Lower leg skin (tissue), 3 donors: ENCODE data around the gene FECH.

Experiments
- POLR2A ChIP-seq, 2 donors: fragments of 450-650 bp; IDR thresholded peaks; one replicate each; pipeline ENCODE4 v1.6.1; 2016 to 2017; ENCODE audit warnings: antibody characterized with exemption in 2 of 2, mild to moderate bottlenecking in 1 of 2, moderate library complexity in 1 of 2
- TF ChIP-seq, protein P1 (sequence below), 3 donors: fragments of 450-650 bp; IDR thresholded peaks; one replicate each; pipeline ENCODE4 v1.5.1; 2016; ENCODE audit warnings: antibody characterized with exemption in 3 of 3, mild to moderate bottlenecking in 3 of 3, moderate library complexity in 2 of 3

DNA sequence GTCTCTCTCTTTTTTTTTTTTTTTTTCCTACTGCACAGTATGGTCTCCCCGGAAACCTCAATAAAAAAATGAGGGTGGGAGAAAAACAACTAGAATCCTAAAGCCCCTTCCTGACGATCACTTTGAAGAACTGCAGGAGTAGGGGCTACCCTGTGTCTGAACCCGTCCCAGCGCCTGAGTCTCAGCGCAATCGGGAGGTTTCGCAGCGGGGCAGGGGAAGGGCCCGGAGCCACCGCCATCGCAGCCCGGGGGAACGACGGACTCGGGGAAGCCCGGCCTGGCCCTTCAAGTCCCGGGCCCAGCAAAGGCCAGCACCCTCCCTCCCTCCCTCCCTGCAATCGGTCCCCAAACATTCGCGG, 34.7 kb upstream of the FECH start:
- TF ChIP-seq, protein P1, sequence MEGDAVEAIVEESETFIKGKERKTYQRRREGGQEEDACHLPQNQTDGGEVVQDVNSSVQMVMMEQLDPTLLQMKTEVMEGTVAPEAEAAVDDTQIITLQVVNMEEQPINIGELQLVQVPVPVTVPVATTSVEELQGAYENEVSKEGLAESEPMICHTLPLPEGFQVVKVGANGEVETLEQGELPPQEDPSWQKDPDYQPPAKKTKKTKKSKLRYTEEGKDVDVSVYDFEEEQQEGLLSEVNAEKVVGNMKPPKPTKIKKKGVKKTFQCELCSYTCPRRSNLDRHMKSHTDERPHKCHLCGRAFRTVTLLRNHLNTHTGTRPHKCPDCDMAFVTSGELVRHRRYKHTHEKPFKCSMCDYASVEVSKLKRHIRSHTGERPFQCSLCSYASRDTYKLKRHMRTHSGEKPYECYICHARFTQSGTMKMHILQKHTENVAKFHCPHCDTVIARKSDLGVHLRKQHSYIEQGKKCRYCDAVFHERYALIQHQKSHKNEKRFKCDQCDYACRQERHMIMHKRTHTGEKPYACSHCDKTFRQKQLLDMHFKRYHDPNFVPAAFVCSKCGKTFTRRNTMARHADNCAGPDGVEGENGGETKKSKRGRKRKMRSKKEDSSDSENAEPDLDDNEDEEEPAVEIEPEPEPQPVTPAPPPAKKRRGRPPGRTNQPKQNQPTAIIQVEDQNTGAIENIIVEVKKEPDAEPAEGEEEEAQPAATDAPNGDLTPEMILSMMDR (IDR thresholded peaks at IDR 0.05): no peak
- no peak for TF ChIP-seq POLR2A (IDR thresholded peaks at IDR 0.05)
